ENCODE results near the gene SMTN. TPM values are rescaled to one million over a fixed set of nuclear protein-coding genes. Genes with fewer than 3 reads are reported as not detected.

Gene SMTN
- total RNA-seq, 4 donors from 2014 or later, result 42.3 to 54.6 (median 50.5) TPM

DNA sequence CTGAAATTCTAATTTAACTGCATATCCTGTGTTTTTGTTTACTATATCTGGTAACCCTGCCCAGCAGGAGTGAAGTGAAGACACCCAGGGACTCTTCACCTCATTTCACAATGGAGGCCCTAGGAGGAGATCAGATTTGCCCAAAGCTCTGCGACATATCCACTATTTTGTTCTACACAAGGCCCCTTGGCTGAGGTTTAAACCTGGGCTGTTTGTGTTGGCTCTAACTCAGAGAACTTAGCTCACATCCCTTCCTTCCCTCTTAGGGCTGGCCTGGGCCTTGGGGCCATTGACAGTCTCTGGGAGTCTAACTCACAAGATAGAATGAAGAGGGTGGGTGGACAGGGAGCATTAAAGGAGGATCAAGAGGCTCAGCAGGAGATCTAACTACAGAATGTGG, 67.4 kb downstream of the SMTN start:
- H3K27me3 ChIP-seq, result no peaks in the 10 kb centered on the region
- 73% methylated on average over 1 of the region's 1 CpG for WGBS
- H3K4me3 ChIP-seq, result no peak overlapping the region
- DNase-seq (ENCODE audit: low spot score in 2 of 2), result no peak
- TF ChIP-seq EP300 (IDR thresholded peaks at IDR 0.05) (no peak), POLR2AphosphoS5 (IDR thresholded peaks at IDR 0.05) (no peak), POLR2A (IDR thresholded peaks at IDR 0.05) (no peak)
- TF ChIP-seq, protein P1, sequence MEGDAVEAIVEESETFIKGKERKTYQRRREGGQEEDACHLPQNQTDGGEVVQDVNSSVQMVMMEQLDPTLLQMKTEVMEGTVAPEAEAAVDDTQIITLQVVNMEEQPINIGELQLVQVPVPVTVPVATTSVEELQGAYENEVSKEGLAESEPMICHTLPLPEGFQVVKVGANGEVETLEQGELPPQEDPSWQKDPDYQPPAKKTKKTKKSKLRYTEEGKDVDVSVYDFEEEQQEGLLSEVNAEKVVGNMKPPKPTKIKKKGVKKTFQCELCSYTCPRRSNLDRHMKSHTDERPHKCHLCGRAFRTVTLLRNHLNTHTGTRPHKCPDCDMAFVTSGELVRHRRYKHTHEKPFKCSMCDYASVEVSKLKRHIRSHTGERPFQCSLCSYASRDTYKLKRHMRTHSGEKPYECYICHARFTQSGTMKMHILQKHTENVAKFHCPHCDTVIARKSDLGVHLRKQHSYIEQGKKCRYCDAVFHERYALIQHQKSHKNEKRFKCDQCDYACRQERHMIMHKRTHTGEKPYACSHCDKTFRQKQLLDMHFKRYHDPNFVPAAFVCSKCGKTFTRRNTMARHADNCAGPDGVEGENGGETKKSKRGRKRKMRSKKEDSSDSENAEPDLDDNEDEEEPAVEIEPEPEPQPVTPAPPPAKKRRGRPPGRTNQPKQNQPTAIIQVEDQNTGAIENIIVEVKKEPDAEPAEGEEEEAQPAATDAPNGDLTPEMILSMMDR (IDR thresholded peaks at IDR 0.05), result no peak
- H3K27ac ChIP-seq, result no peak overlapping the region
- H3K4me1 ChIP-seq, result peaks cover 7% of the 10 kb centered on the region
- no peaks in the 10 kb centered on the region for H3K9me3 ChIP-seq
- no peaks in the 10 kb centered on the region for H3K36me3 ChIP-seq

DNA sequence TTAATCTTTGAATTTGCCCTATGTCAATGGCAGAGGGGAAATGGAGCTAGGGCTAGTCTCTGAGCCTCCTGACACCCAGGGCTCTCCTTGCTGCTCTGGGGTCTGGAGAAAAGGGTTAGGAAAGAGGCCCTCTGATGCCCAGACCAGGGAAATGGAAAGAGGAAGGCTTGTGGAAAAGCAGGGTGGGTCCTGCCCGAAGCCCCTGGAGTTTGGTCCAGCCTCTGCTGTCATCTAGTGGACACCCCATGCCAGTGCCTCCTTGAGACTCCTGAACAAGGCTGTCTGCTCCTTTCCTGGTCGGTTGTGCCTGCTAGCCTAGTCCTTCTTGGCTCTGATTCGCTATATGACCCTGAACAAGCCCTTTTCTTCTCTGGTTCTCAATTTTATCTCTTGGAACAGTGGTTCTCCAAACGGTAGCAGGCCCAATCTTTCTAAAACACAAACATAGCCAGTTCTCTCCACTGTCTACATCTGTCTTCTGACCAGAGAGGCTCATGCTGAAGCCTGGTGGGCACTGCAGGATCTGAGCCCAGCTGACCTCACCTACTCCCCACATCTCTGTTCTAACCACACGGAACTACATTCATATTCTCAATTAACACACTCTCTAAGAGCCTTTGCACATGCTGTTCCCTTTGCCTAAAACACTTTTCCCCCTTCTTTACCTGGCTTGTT, 68.0 kb downstream of the SMTN start:
- Histone ChIP-seq H3K4me1 (peaks cover 7% of the 10 kb centered on the region), H3K27ac (no peak overlapping the region), H3K4me3 (no peak overlapping the region), H3K9me3 (no peaks in the 10 kb centered on the region), H3K27me3 (no peaks in the 10 kb centered on the region), H3K36me3 (no peaks in the 10 kb centered on the region)
- DNase-seq (ENCODE audit: low spot score in 2 of 2), result peak in 1 of 2 donors; percentile 69
- 23% methylated on average over 5 of the region's 5 CpGs for WGBS
- TF ChIP-seq, protein P1 (IDR thresholded peaks at IDR 0.05), result peak; percentile 65 to 71
- TF ChIP-seq EP300 (IDR thresholded peaks at IDR 0.05) (no peak), POLR2AphosphoS5 (IDR thresholded peaks at IDR 0.05) (no peak), POLR2A (IDR thresholded peaks at IDR 0.05) (no peak)

DNA sequence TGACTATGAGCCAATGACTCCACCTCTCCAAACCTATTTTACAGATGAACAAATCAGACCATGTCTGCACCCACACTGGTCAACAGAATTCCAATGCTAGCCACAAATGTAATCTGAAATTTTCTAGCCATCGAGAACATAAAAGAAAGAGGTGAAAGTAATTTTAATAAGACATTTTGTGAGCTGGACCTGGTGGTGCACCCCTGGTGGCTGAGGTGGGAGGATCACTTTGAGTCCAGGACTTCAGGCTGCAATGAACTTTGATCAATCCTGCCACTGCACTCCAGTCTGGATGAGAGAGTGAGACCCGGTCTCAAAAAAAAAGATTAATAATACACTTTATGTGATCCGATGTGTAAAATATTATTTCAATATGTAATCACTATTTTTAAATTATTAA, 69.5 kb downstream of the SMTN start:
- 76% methylated on average over 3 of the region's 3 CpGs for WGBS
- Histone ChIP-seq H3K4me1 (peaks cover 15% of the 10 kb centered on the region), H3K9me3 (no peaks in the 10 kb centered on the region), H3K36me3 (no peaks in the 10 kb centered on the region), H3K27ac (no peak overlapping the region), H3K27me3 (no peaks in the 10 kb centered on the region), H3K4me3 (no peak overlapping the region)
- TF ChIP-seq, protein P1 (IDR thresholded peaks at IDR 0.05), result peak in 1 of 2 donors; percentile 13
- TF ChIP-seq POLR2AphosphoS5 (IDR thresholded peaks at IDR 0.05), result no peak
- TF ChIP-seq EP300 (IDR thresholded peaks at IDR 0.05), result no peak
- no peak for TF ChIP-seq POLR2A (IDR thresholded peaks at IDR 0.05)
- DNase-seq (ENCODE audit: low spot score in 2 of 2), result no peak

DNA sequence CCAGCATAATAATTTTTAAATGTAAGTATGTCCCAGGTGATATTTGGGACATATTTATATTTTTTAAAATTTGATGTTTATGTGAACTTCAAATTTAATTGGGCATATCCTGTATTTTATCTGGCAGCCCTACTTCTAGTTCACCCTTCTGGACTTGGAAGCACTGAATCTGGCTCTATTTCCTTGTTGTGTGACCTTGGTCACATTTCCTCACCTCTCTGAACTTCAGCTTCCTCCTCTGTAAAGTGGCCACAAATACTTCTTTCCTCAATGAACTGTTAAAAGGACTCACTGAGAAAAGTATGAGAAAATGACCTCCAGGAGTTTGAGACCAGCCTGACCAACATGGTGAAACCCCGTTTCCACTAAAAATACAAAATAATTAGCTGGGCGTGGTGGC, 70.8 kb downstream of the SMTN start:
- no peak for DNase-seq (ENCODE audit: low spot score in 2 of 2)
- H3K4me3 ChIP-seq, result no peak overlapping the region
- no peaks in the 10 kb centered on the region for H3K27me3 ChIP-seq
- WGBS, result 94% methylated on average over 2 of the region's 2 CpGs
- no peaks in the 10 kb centered on the region for H3K36me3 ChIP-seq
- peaks cover 17% of the 10 kb centered on the region for H3K4me1 ChIP-seq
- no peaks in the 10 kb centered on the region for H3K9me3 ChIP-seq
- TF ChIP-seq POLR2AphosphoS5 (IDR thresholded peaks at IDR 0.05) (no peak), EP300 (IDR thresholded peaks at IDR 0.05) (no peak), POLR2A (IDR thresholded peaks at IDR 0.05) (no peak)
- TF ChIP-seq, protein P1 (IDR thresholded peaks at IDR 0.05), result no peak
- H3K27ac ChIP-seq, result no peak overlapping the region

DNA sequence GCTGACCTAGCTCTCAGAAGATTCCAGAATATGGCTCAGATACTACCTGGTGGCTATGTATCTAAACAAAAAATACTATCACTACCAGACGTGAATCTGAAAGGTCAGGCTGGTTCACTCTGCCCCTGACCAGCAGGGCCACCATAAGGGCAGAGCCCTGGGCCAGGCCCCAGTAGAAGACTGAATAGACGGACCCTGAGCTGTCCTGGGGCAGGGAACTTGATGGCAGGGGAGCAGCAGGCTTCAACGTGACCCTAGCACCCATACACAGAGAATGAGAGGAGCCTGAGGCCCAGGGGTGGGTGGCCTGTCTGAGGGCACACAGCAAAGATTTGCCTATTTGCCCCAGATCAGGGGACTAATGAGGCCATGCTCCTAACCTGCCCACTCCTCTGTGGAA, 72.2 kb downstream of the SMTN start:
- Histone ChIP-seq H3K27ac (no peak overlapping the region), H3K9me3 (no peaks in the 10 kb centered on the region)

More for the DNA sequence above, 72.2 kb downstream of the SMTN start:
- H3K27me3 ChIP-seq, result no peaks in the 10 kb centered on the region
- H3K4me3 ChIP-seq, result no peak overlapping the region
- WGBS, result 70% methylated on average over 3 of the region's 3 CpGs
- no peaks in the 10 kb centered on the region for H3K36me3 ChIP-seq
- peaks cover 17% of the 10 kb centered on the region for H3K4me1 ChIP-seq
- DNase-seq (ENCODE audit: low spot score in 2 of 2), result no peak
- TF ChIP-seq POLR2A (IDR thresholded peaks at IDR 0.05), result no peak
- no peak for TF ChIP-seq EP300 (IDR thresholded peaks at IDR 0.05)
- TF ChIP-seq POLR2AphosphoS5 (IDR thresholded peaks at IDR 0.05), result no peak
- TF ChIP-seq, protein P1 (IDR thresholded peaks at IDR 0.05), result no peak

Other genes with a start within 250 kb of the SMTN start
- gene MORC2, start 112.5 kb upstream of the SMTN start, total RNA-seq, result 10 to 100 TPM; 12.9 to 38.7 (median 21.3) TPM
- gene TUG1, start 112.1 kb upstream of the SMTN start, total RNA-seq, result 100 to 1,000 TPM in 1 of 4 donors, 10 to 100 TPM in 3; 48.1 to 170 (median 61.2) TPM
- gene SELENOM, start 26.2 kb downstream of the SMTN start, total RNA-seq, result 10 to 100 TPM; 37.4 to 72.1 (median 56.0) TPM
- 1 to 10 TPM in 3 of 4 donors, under 1 TPM in 1; 0.26 to 3.2 (median 2.5) TPM for gene INPP5J, start 41.6 kb downstream of the SMTN start, total RNA-seq
- 1 to 10 TPM; 3.1 to 9.5 (median 7.6) TPM for gene PLA2G3, start 59.2 kb downstream of the SMTN start, total RNA-seq
- 10 to 100 TPM; 36.0 to 41.9 (median 38.9) TPM for gene RNF185, start 78.9 kb downstream of the SMTN start, total RNA-seq
- 100 to 1,000 TPM; 103 to 229 (median 188) TPM for gene LIMK2, start 131.0 kb downstream of the SMTN start, total RNA-seq
- gene PIK3IP1, start 211.2 kb downstream of the SMTN start, total RNA-seq, result 100 to 1,000 TPM in 1 of 4 donors, 10 to 100 TPM in 3; 40.7 to 126 (median 64.4) TPM

All from suprapubic skin (tissue), 4 donors.